Activated CD4-positive, CD25-positive, alpha-beta regulatory T cell treated with anti-CD3 and anti-CD28 coated beads, Interleukin-2, amount 50 U/mL, for 16 hours (primary cell): ENCODE data around the gene CREB3L1.

Source experiments
- DNase-seq: peaks from one replicate; pipeline ENCODE4 v3.0.0-alpha.2; 2020; ENCODE audit warnings: low read depth, low spot score

The CREB3L1 gene

GRCh38 chr11:46321757-46322156 is 44.3 kb downstream of the CREB3L1 start:
- no peak for DNase-seq

- no peak for DNase-seq
These were observed 45.3 kb downstream of the CREB3L1 start for GRCh38 chr11:46322759-46323158.

- no peak for DNase-seq
These were observed 49.5 kb downstream of the CREB3L1 start for GRCh38 chr11:46326813-46327416.

DNA sequence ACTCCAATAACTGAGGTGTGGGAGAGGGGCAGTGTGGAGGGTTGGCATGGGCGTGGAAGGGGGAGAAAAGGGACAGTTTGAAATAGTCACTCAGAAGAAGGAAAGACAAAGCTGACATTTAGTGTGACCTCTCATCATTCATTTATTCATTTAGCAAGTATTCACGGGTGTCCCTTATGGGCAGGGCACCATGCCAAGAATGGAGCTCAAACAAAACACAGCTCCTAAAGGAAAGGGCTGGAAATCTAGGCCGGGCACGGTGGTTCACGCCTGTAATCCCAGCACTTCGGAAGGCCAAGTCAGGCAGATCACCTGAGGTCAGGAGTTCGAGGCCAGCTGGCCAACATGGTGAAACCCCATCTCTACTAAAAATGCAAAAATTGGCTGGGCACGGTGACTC is 50.4 kb downstream of the CREB3L1 start:
- DNase-seq = no peak

DNA sequence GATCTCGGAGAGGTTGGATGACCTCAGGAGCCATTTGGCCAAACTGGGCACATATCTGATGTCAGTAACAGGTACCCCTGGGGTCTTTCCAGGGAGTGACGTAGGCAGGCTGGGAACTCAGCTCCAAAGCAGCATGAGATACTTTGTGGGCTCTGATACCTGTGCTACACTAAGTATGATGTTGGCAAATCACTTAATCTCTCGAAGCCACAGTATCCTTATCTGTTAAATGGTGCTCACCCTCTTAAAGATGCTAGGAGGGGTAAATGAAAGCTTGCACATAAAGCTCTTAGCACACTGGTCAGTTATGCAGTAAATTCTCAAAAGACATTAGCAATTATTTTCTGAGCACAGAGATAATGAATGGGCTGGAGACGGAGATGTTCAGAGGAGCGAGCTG is 52.7 kb downstream of the CREB3L1 start:
- no peak for DNase-seq

DNA sequence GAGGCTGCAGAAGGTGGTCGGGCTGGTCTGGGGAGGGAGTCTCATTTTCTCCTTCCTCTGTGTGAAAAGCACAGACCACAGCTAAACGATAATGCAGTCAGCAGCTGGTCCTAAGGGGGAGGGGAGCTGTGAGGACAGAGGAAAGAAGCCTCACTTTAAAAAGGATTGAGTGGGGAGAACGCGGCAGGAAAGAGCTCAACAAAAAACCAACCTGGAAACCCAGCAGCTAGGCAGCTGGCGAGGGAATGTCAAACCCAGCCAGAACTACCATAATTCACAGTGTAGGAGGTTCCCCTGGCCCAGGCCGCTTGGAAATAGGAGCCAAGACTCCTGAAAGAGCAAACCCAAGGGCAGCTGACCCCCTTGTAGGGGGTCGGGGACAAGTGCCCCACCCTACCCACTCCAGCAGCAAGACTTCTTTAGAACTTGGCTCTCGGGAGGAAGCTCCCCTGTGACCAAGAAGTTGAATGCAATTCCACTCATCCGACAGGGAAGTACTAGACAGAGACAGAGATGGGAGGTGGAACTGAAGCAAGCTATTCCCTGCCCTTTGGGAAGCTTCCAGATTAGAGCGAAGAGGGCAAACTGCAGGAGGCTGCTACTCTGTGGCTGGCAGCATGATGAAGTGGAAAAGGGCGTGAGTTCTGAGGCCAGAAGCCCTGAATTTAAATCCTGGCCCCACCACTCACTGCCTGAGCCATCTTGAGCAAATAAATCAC is 53.3 kb downstream of the CREB3L1 start:
- no peak for DNase-seq

DNA sequence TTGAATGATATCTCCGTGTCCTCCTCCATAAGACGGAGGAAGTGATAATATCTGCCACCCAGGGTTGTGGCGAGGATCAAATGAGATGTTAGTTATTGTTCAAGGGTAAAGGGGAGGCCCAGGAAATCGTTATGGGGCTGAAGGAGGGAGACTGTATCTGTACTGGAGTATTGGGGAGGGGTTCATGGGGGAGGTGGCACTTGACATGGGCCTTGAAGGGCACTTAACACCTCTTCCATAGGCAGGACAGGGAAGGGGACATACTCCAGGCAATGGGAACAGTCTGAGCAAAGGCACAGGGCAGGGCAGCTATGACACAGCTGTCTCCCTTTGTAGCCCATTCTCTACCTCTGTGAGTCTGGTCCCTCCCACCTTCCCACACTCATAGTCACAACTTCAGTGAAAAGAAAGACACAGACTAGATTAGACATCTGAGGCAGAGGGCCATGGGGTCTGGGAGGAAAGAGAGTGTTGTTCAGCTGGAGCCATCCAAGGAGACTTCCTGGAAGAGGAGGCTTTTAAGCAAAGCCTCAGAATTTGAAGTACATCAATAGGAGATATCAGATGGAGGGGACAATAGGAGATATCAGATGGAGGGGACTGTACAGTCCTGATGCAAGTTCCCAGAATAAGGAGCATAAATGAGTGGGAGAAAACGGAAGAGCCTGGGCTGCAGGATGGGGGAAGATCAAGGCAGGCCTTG is 54.0 kb downstream of the CREB3L1 start:
- no peak for DNase-seq

DNA sequence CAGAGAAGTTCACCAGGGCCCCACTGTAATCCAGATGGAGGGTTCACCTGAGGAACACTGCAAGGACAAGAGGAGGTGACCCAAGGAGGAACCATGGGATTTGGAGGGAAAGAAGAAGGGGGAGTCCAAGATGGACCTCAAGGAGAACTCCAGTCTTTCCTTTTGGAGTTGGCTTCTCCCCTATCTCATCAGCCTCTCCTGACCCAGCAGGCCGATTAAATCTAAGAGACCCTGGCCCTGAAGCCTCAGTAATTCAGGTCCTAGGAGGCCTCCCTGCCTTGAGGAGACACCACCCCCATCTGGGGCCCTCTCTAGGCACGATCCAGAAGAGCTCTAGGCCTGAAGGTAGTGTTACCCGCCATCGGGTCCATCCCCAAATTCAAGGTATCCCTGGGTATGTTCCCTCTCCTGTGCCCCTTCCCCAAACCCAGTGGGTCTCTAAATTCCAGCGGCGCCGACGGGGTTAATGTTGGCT is 54.7 kb downstream of the CREB3L1 start:
- no peak for DNase-seq

DNA sequence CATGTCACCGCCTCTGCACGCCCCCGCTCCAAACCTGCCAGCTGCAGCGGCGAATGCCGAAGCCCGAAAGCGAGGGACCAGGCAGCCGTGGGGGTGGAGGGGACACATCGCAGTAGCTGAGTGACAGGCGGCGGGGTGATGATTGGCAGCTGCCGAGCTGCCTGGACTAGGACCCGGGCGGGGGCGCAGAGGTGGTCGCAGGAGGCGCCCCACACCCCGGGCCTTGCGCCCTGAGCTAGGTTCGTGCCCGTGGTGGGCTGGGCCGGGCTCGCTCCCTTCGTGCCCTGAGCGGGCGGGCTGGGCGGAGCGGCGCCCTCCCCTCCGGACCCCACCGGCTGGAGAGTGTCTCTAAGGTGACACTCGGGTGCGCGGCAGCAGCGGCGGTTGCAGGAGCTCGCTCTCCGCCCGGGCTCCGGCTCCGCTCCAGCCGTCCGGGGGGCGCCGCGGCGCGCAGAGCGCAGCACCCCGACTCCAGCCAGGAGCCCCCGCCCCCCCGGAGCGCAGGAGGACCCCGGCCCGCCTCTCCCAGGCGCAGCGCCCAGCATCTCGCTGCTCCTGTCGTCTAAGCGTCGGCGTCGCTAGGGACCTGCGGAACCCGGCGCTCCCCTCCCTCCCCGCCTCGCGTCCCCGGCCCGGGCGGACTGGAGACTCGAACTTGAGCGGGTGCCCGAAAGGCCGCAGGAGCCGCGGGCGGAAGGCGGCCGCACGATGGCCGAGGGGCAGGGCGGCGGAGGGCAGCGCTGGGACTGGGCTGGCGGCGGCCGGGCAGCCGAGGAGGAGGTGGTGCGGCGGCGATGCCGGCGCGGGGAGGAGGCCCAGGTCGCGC is 55.3 kb downstream of the CREB3L1 start:
- no peak for DNase-seq

GRCh38 chr11:46333394-46333947 is 56.0 kb downstream of the CREB3L1 start:
- no peak for DNase-seq

DNA sequence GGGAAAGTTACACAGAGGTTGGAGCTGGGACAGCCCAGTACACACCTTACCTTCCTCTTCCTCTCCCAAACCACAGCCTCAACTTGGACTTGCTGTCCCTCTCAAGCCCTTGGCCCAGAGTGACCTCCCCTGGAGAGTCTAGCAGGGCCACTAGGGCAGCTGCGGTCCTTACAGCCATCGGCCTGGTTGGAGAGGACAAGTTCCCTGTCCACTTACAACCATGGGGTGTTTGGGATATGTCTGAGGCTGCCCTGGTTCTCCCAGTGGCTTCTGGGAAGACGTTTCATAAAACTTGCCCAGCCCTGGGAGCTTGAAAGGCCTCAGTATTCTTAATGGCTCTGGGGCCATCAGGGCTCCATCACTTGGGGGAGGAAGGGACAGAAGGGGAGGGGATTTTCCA is 56.7 kb downstream of the CREB3L1 start:
- no peak for DNase-seq

- no peak for DNase-seq
These were observed 57.8 kb downstream of the CREB3L1 start for GRCh38 chr11:46335271-46335670.

- DNase-seq = no peak
These were observed 58.6 kb downstream of the CREB3L1 start for GRCh38 chr11:46335890-46336562.

- DNase-seq = no peak
These were observed 59.2 kb downstream of the CREB3L1 start for GRCh38 chr11:46336563-46337180.

DNA sequence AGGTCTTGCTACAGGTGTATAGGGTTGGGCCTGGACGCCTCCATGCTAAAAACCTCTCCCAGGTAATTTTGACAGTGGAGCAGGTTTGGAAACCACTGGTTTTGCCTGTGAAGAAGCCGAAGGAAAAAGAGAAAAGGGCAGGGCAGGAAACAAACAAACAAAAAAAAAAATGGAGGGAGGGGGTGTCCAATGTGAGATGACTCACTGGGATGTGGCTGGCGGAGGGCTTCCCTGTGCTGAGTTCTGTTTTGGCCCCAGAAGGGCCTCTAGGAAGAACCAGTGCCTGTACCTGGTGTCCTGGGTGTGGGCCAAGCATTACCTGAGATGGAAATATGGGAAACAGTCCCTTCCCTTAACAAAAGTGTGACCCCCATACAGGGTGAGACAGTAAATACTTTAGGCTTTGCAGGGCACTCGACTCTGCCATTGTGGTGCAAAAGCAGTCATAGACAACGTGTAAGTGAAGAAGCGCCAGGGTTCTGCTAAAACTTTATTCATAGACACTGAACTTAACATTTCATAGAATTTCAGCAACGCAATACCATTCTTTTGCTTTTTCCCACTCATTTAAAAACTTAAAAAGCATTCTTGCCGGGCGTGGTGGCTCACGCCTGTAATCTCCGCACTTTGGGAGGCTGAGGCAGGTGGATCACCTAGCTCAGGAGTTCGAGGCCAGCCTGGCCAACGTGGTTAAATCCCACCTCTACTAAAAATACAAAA is 60.3 kb downstream of the CREB3L1 start:
- DNase-seq = no peak

- DNase-seq = no peak
These were observed 61.1 kb downstream of the CREB3L1 start for GRCh38 chr11:46338636-46338987.

DNA sequence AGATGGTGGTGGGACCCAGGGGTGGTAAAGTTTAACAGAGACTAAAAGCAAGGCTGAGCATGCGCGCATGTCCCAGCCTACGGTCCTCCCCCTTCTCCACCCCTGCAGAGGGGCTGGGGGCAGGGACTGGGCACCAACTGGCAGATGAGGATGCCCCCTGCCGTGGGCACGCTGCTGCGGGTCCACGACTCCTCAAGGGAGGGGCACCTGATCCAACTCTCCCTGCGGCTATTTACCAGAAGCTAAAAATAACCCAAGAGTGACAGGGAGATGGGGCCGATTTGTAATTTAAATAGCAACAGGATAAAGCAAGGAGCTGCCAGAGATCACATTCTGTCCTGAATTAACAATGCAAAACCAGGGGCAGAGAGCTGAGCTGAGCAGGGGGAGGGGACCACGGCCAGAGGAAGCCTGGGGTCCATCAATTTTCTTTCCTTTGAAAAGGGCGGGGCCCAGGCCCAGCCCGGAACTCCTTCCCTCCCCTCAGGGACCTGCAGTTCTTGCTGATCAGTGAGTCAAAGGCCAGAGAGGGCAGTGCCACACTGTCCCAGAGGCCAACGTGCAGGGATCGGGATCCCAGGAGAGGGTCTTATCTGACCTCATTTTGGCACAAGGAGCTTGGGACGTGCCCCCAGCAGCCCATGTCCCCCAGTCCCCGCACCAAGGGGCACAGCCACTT is 61.7 kb downstream of the CREB3L1 start:
- DNase-seq = no peak

DNA sequence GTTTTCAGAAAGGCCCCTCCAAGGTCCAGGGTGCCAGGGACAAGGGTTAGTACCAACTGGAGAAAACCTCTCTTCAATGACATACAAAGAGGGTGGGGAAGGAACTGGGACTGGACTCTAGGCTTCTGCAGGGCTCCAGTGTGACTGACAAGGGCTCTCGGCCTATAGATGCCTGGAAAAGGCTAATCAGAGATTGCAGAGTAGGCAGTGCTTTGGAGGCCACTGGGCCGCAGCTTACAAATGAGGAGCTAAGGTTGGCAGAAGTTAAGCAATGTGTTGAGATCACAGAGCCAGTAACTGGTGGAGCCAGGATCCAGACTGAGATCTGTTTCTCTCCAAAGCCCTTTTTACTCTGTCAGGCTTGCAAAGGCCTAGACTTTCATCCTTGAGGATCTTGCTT is 62.4 kb downstream of the CREB3L1 start:
- no peak for DNase-seq

DNA sequence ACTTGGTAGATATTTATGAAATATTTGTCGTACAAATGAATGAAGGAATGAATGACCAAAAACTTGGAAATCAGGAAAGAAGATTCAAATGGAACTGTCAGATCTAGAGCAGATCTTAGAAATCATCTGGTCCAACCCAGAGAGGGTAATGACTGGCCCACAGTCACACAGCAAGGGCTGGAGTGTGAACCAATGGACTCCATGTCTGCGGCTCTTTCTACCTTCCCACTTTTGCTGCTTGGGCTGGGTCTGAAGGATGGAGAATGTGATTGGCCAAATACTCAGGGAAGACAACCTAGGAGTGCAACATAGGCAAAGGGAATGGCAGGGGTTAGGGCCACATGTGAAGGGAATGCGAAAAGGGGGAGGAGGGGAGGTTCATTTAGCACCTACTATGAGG is 64.0 kb downstream of the CREB3L1 start:
- no peak for DNase-seq

- no peak for DNase-seq
These were observed 64.8 kb downstream of the CREB3L1 start for GRCh38 chr11:46342239-46342638.
